Fibroblast of skin of back (primary cell): ENCODE measurements around the gene PEA15.

Experiments used
- DNase-seq: peaks from one replicate; pipeline ENCODE4 v3.0.0-alpha.2; 2013

The PEA15 gene

DNA sequence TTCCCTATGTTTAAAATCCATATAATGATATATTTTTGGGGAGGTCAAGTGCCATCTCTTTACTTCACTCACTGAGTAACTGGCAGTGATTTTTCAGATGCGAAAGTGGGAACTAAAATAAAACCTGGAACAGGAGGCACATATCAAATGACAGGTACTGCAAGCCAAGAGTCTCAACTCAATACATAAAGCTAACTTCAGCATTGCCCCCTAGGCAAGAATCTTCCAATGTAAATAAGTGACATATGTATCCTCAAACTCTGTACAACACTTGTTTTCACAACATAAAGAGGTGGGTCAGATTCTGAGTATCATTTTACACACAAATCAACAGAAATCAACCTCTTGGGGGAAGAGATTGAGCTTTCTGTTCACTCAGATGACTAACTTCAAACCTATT is 39.0 kb downstream of the PEA15 start:
- no peak for DNase-seq

DNA sequence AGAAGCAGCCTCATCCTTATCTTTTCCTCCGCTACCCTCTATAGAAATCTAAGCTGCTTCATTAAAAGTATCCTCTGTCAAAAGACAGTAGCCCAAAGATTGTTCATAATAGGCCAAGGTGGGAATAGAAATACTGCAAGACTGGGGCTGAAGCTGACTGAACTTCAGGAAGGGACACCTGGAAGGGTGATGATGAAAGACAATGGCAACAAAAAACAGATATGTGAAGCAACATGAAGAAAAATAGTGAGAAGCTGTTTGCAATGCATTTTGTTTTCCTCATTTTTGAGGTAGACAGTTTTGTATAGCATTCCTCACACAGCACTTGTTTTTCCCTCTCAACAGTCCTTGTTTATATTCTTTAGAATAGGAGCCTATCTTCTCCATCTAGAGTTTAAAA is 40.2 kb downstream of the PEA15 start:
- DNase-seq, result no peak

DNA sequence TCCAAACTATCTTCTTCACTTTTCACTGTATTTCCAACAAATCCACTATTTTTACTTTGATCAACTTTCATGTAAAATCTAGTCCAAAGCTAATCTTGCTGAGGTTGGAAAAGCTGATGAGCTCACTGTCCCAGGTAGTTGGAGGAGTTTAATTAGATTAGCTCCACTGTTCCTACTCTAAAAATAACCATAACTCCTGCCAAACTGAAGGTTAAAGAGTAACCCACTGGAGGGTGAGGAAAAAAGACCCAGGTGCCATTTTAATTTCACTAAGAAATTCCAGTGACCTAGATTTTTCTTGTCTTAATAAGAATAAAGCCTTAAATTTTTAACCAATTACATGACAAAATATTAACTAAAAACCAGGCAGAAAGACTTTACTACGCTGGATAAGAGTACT is 41.9 kb downstream of the PEA15 start:
- DNase-seq, result no peak

GRCh38 chr1:160251011-160251410 is 45.8 kb downstream of the PEA15 start:
- no peak for DNase-seq

- peak; percentile 68 for DNase-seq
These were observed 46.7 kb downstream of the PEA15 start for GRCh38 chr1:160251687-160252526.

GRCh38 chr1:160255781-160256300 is 50.7 kb downstream of the PEA15 start:
- DNase-seq, result no peak

DNA sequence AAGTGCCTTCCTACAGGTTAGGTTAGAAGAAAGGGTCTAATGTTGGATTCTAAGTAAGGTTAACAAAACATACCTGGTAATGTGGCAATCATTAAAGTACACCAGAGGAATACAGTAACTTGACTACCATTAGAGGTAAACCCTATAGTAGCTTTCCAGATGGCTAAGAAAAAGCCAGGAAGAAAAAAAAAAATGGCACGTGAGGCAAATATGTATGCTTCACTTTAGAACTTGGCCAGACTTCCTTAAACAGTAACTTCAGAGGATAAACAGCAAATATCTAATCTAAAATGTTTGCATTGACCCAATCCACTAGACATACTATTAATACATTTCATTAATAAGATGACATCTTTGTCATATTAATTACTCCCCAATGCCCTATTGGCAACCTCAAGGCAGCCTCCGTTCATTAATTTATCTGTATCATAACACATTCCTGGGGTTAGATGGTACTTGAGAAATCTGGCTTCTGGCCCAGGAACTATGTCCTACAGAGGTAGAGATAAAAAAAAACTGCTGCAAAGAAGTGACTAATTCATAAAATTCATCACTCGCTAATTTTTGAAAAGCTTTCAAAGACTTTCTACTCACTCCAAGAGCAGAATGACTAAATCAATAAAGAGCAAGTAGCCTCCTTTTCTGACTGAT is 51.3 kb downstream of the PEA15 start:
- DNase-seq, result peak; percentile 75

DNA sequence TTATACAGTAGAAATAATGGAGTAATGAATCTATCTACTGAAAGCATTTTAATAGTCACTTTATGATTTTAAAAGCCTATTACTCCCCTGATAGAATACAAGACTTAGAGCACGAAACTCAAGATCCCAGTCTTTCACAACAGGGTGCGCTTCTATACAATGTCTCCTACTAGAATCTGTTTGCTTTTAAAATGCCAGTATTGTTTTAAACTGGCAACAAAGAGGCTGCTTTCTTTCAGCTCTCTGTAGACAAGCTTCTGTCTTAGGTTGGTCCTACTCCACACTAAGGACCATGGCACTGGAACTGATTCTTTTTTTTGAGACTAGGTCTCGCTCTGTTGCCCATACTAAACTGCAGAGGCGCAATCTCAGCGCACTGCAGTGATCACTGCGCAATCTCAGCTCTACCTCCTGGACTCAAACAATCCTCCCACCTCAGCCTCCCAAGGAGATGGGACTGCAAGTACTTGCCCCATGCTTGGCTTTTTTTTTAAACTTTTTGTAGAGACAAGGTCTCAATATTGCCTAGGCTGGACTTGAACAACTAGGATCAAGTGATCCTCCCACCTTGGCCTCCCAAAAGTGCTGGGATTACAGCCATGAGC is 52.3 kb downstream of the PEA15 start:
- no peak for DNase-seq

DNA sequence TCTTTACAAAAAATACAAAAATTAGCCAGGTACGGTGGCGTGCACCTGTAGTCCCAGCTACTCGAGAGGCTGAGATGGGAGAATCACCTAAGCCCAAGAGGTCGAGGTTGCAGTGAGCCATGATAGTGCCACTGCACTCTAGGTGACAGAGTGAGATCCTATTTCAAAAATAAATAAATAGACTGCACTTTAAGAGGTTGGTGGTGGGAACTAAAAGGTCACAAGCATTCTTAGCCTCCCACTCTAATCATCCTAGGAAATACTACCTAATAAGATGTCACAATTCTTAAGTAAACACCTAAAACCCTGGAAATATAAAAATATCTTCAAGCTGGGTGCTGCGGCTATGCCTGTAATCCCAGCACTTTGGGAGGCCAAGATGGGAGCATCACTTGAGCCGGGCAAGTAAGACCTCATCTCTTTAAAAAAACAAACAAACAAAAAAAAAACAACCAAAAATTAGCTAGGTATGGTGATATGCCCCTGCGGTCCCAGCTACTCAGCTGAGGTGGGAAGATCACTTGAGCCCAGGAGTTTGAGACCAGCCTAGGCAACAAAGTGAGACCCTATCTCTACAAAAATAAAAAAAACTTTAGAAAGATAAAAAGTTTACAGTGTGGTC is 53.1 kb downstream of the PEA15 start:
- no peak for DNase-seq

GRCh38 chr1:160260406-160261382 is 55.5 kb downstream of the PEA15 start:
- peak; percentile 82 for DNase-seq

- DNase-seq, result peak; percentile 85
These were observed 56.3 kb downstream of the PEA15 start for GRCh38 chr1:160261556-160261892.

- DNase-seq, result peak; percentile 98
These were observed 57.0 kb downstream of the PEA15 start, which contains the start of gene DCAF8 for GRCh38 chr1:160261893-160262794. Gene DCAF8, minus strand, starts transcription at chr1:160262549. Its CDS starts 18,541 bp downstream, at chr1:160244008.

DNA sequence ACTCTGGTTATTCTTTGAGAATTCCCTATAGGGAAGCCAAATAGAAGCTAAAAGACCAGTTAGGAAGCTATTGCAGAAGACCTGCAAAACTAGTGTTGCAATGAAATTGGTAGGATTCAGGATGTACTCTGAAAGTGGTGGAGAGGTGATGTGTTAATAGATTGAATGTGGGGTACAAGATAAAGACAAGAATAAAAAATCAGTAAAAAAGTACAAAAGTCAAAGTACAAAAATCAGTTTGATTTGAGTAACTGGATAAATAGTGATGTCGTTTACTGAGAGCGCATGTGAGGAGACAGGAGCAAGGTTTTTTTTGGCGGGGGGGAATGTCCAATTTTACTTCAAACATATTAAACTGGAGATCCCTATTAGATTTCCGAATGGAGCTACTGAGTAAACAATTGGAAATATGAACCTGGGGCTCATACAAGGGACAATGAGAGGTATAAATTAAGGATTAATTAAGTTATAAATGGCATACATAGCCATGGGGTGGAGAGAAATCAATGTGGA is 59.7 kb downstream of the PEA15 start:
- DNase-seq, result no peak
